PC-3 (cell line): ENCODE results near the gene MTMR4. TPM values are rescaled to one million over a fixed set of nuclear protein-coding genes. Genes with fewer than 3 reads are reported as not detected.

ENCODE experiments used
- ATAC-seq: fragments of 200-7000 bp; cut with Tn5 transposase; 2 replicates; pipeline ENCODE4 v1.9.1; 2020; ENCODE audit warnings: mild to moderate bottlenecking, moderate library complexity
- BruUV-seq: library from RNA; stranded (reverse); fragments of 400-500 nt; replicated peaks from 2 replicates; lab custom pipeline; 2021; lab: Mats Ljungman, UMichigan
- CTCF ChIA-PET: fragments of 300-600 bp; sonication (Branson Sonifier 250); formaldehyde crosslinking; loops from one replicate; lab custom pipeline; 2022; ENCODE audit warnings: antibody characterized with exemption; lab: Charles Lee
- POLR2A ChIA-PET: fragments of 300-600 bp; sonication (Branson Sonifier 250); formaldehyde crosslinking; loops from one replicate; lab custom pipeline; 2022; ENCODE audit warnings: antibody characterized with exemption; ENCODE audit not compliant: unreplicated experiment; lab: Charles Lee
- DNase-seq: peaks from one replicate; pipeline ENCODE4 v3.0.0-alpha.2; 2015
- H2AFZ ChIP-seq: fragments of 300-600 bp; sonication (generic); 2 replicates; pipeline ENCODE4 v1.6.0; 2016; ENCODE audit warnings: antibody characterized with exemption, low read length
- H3F3A ChIP-seq: fragments of 300-600 bp; sonication (generic); one replicate; pipeline ENCODE4 v1.6.0; 2017; ENCODE audit warnings: antibody characterized with exemption, low read length, control low read depth, mild to moderate bottlenecking; ENCODE audit not compliant: unreplicated experiment
- H3K27ac ChIP-seq: fragments of 300-600 bp; sonication (generic); 2 replicates; pipeline ENCODE4 v1.5.1; 2016; ENCODE audit warnings: mild to moderate bottlenecking, low read length
- H3K27me3 ChIP-seq: fragments of 300-600 bp; sonication (generic); 2 replicates; pipeline ENCODE4 v1.6.1; 2016; ENCODE audit warnings: low read length, mixed read lengths
- H3K36me3 ChIP-seq: fragments of 300-600 bp; sonication (generic); 2 replicates; pipeline ENCODE4 v1.6.1; 2016; ENCODE audit warnings: low read depth, mixed run types, low read length, mixed read lengths
- H3K4me1 ChIP-seq: fragments of 300-600 bp; sonication (generic); 2 replicates; pipeline ENCODE4 v1.5.1; 2016; ENCODE audit warnings: low read length; ENCODE audit not compliant: insufficient read depth
- H3K4me2 ChIP-seq: fragments of 300-600 bp; sonication (generic); 2 replicates; pipeline ENCODE4 v1.6.0; 2016; ENCODE audit warnings: low read length
- H3K4me3 ChIP-seq: fragments of 300-600 bp; sonication (generic); 2 replicates; pipeline ENCODE4 v1.5.1; 2016; ENCODE audit warnings: mild to moderate bottlenecking, low read length, mixed read lengths
- H3K79me2 ChIP-seq: fragments of 300-600 bp; sonication (generic); 2 replicates; pipeline ENCODE4 v1.6.1; 2017; ENCODE audit warnings: low read length, mixed read lengths
- H3K9ac ChIP-seq: fragments of 300-600 bp; sonication (generic); 2 replicates; pipeline ENCODE4 v1.6.0; 2016; ENCODE audit warnings: mild to moderate bottlenecking, low read length
- H3K9me2 ChIP-seq: fragments of 300-600 bp; sonication (generic); replicated peaks from 2 replicates; pipeline ENCODE4 v1.6.1; 2016; ENCODE audit warnings: mixed run types, low read length, mixed read lengths
- H3K9me3 ChIP-seq: fragments of 300-600 bp; sonication (generic); 2 replicates; pipeline ENCODE4 v1.6.1; 2016; ENCODE audit warnings: low read length, mixed read lengths
- H4K20me1 ChIP-seq: fragments of 300-600 bp; sonication (generic); 2 replicates; pipeline ENCODE4 v1.6.1; 2016; ENCODE audit warnings: low read length, mixed read lengths
- EZH2 ChIP-seq: fragments of 300-600 bp; sonication (generic); IDR thresholded peaks from one replicate; pipeline ENCODE4 v1.6.1; 2017; ENCODE audit warnings: antibody characterized with exemption, mild to moderate bottlenecking, low read length; ENCODE audit not compliant: unreplicated experiment
- EZH2phosphoT487 ChIP-seq: fragments of 300-600 bp; sonication (generic); IDR thresholded peaks from 2 replicates; pipeline ENCODE4 v1.6.1; 2018; ENCODE audit warnings: mild to moderate bottlenecking, antibody characterized with exemption, low read length, borderline replicate concordance
- intact Hi-C: fragments of 100-400 bp; cut with micrococcal nuclease; formaldehyde crosslinking; loops from 2 replicates; pipeline ENCODE4 v1.9.0; 2023
- total RNA-seq: library from RNA; depleted of rRNA; stranded (reverse); fragments of >200 nt; gene quantifications from 2 replicates; pipeline ENCODE4 v1.2.3, GENCODE V29; 2014
- TF ChIP-seq, protein P1 (sequence below): fragments of 300-600 bp; sonication (generic); conservative IDR thresholded peaks from 2 replicates; pipeline ENCODE4 v1.5.1; 2017; ENCODE audit warnings: antibody characterized with exemption, low read depth, mild to moderate bottlenecking, low read length

MTMR4 gene
- total RNA-seq, 1 experiment from 2014 or later: 48.7 TPM

DNA sequence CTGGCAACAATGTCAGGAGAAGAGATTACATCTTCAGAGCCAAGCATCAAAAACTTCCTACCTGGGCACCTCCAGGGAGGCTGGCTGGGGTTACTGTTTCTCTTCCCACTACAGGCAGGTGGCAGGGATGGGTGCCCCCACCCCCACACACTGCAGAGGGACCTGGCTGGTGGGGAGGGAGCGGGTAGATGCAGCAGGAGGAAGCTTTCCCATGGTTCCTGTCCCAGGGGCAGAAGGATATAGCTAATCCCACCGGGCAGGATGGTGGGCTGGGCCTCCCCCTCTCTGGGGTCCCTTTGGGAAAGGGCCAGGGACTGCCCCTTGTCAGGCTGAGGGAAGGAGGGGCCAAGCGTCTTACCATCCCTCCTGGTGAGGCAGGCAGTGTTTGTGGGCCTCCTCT lies 16.7 kb upstream of the MTMR4 start:
- H3K4me2 ChIP-seq: peak overlapping the region; percentile 87
- no peaks in the 10 kb centered on the region for H3K9me2 ChIP-seq
- H4K20me1 ChIP-seq: no peaks in the 10 kb centered on the region
- no peaks in the 10 kb centered on the region for H3K79me2 ChIP-seq
- ATAC-seq (no peak), DNase-seq (no peak)
- peak overlapping the region; percentile 52; the same call in 1 of the 2 replicates for H3K4me3 ChIP-seq
- ChIA-PET CTCF (no interaction called here), POLR2A (no interaction called here)
- no TSS peak for BruUV-seq
- H3K9me3 ChIP-seq: no peaks in the 10 kb centered on the region
- H3K4me1 ChIP-seq: peaks cover 21% of the 10 kb centered on the region
- H3K9ac ChIP-seq: no peak overlapping the region
- intact Hi-C loops: no loop called here
- no peak overlapping the region for H3K27ac ChIP-seq
- H3K36me3 ChIP-seq: no peaks in the 10 kb centered on the region
- no peak for TF ChIP-seq EZH2
- TF ChIP-seq, protein P1, sequence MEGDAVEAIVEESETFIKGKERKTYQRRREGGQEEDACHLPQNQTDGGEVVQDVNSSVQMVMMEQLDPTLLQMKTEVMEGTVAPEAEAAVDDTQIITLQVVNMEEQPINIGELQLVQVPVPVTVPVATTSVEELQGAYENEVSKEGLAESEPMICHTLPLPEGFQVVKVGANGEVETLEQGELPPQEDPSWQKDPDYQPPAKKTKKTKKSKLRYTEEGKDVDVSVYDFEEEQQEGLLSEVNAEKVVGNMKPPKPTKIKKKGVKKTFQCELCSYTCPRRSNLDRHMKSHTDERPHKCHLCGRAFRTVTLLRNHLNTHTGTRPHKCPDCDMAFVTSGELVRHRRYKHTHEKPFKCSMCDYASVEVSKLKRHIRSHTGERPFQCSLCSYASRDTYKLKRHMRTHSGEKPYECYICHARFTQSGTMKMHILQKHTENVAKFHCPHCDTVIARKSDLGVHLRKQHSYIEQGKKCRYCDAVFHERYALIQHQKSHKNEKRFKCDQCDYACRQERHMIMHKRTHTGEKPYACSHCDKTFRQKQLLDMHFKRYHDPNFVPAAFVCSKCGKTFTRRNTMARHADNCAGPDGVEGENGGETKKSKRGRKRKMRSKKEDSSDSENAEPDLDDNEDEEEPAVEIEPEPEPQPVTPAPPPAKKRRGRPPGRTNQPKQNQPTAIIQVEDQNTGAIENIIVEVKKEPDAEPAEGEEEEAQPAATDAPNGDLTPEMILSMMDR: no peak
- no peak for TF ChIP-seq EZH2phosphoT487
- H2AFZ ChIP-seq: peak overlapping the region; percentile 57
- H3K27me3 ChIP-seq: peaks cover 9% of the 10 kb centered on the region
- H3F3A ChIP-seq: no peaks in the 10 kb centered on the region

DNA sequence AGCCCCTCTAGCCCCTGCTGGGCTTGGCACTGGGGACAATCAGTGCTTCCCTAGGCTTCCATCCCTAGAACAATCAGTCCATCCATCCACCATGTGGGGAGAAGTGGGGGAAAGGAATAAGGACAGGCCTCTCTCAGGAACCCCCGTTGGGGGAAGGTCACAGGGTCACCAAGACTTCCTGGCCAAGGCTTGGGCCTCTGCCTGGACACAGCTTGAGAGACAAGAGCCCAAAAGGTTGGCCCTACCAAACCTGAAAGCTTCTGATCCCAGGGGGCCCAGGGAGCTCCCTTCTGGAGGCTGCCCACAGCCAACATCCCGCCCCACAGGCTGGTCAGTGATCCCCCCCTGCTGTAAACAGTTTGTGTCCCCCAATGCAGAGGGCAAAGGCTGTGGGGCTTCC lies 16.2 kb upstream of the MTMR4 start:
- TF ChIP-seq EZH2 (no peak), EZH2phosphoT487 (no peak)
- TF ChIP-seq, protein P1: no peak
- no peaks in the 10 kb centered on the region for H3K36me3 ChIP-seq
- H3F3A ChIP-seq: no peaks in the 10 kb centered on the region
- H3K79me2 ChIP-seq: no peaks in the 10 kb centered on the region
- H3K9me3 ChIP-seq: no peaks in the 10 kb centered on the region
- H3K4me2 ChIP-seq: no peak overlapping the region
- H2AFZ ChIP-seq: no peak overlapping the region
- intact Hi-C loops: no loop called here
- DNase-seq: no peak
- no peak overlapping the region for H3K27ac ChIP-seq
- no peaks in the 10 kb centered on the region for H4K20me1 ChIP-seq
- no peaks in the 10 kb centered on the region for H3K9me2 ChIP-seq
- H3K4me1 ChIP-seq: peaks cover 16% of the 10 kb centered on the region
- H3K4me3 ChIP-seq: no peak overlapping the region
- BruUV-seq: no TSS peak
- ChIA-PET CTCF (interaction anchor here (0.6 kb wide), 1 partner anchor 31 kb away, joined by 4 read pairs; no protein-coding TSS in a partner anchor), POLR2A (no interaction called here)
- H3K27me3 ChIP-seq: peaks cover 9% of the 10 kb centered on the region
- H3K9ac ChIP-seq: no peak overlapping the region
- no peak for ATAC-seq

DNA sequence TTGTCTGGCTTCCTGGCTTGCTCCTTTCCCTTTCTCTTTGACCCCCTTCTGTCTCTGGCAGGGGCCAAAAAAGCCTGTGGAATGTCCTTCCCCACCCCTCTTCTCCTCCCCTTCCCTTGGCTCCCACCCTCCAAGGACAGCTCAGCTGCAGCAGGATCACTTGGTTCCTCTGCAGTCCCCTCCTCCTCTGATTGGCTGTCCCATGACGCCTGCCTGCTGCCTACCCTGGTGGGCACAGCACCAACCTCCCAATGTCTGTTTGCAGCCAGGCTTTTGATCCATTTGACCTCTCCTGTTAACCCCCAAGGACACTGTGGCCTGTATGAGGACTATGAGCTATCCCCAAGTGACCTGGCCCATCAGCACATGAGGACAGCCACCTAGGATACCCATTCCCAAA lies 14.8 kb upstream of the MTMR4 start:
- ChIA-PET CTCF (no interaction called here), POLR2A (no interaction called here)
- Histone ChIP-seq H3K9me3 (no peaks in the 10 kb centered on the region), H3K4me1 (0 out of 2 replicates have a peak, but pooled peaks cover 7% of the 10 kb centered on the region), H3F3A (no peaks in the 10 kb centered on the region), H3K4me3 (no peak overlapping the region), H3K27ac (no peak overlapping the region), H3K79me2 (no peaks in the 10 kb centered on the region), H4K20me1 (no peaks in the 10 kb centered on the region), H3K9me2 (no peaks in the 10 kb centered on the region), H2AFZ (no peak overlapping the region), H3K9ac (no peak overlapping the region), H3K4me2 (no peak overlapping the region), H3K27me3 (peaks cover 9% of the 10 kb centered on the region), H3K36me3 (no peaks in the 10 kb centered on the region)
- no peak for DNase-seq
- intact Hi-C loops: no loop called here
- ATAC-seq: no peak
- TF ChIP-seq EZH2phosphoT487 (no peak), EZH2 (no peak)
- TF ChIP-seq, protein P1: no peak
- no TSS peak for BruUV-seq
